ENCODE data around the gene SETSIP.
"Not testable (repeated sequence)": the region's sequence is repeated elsewhere in the genome, so short reads cannot be mapped to it uniquely, and the experiment has no call there.

SETSIP gene, protein sequence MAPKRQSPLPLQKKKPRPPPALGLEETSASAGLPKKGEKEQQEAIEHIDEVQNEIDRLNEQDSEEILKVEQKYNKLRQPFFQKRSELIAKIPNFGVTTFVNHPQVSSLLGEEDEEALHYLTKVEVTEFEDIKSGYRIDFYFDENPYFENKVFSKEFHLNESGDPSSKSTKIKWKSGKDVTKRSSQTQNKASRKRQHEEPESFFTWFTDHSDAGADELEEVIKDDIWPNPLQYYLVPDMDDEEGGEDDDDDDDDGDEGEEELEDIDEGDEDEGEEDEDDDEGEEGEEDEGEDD

DNA sequence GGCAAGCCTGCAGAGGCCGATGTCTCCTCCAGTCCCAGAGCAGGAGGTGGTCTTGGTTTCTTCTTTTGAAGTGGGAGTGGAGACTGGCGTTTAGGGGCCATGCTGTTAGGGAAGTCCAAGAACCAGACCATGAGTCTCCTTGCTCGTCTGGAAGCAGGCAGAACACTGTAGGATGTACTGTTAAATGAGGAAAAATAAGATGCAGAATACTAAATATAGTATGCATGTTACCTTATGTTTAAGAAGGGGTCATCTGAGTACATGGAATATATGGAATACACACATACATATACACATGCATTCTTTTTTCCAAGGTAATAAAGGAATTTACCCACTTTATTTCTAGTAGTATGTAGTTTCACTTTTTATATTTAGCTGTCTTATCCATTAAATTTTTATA lies at the start of gene SETSIP:
Gene SETSIP, minus strand, starts transcription at position 101 of the 400 bp plus-strand sequence. Its CDS starts 0 bp downstream, at position 101.
- DNase-seq: no peak

DNA sequence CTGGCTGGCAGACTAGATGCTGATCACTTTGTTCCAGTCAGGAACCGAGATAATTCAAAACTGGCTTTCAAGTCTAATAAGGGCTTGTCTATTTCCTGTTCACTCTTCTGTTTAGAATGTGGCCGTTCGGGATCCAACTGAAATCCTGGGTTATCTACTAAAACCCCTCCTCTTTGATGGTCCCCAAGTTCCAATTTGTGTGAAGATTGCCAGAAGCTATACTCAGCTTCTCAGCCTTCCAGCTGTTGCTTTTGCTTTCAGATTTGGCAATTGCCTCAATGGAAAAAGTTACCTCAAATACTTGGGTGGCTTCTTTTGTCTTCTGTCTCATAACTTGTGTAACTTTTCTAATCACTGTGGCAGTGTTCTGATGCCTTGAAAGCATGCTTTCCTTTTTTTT lies 48.7 kb upstream of the SETSIP start:
- no peak for DNase-seq

DNA sequence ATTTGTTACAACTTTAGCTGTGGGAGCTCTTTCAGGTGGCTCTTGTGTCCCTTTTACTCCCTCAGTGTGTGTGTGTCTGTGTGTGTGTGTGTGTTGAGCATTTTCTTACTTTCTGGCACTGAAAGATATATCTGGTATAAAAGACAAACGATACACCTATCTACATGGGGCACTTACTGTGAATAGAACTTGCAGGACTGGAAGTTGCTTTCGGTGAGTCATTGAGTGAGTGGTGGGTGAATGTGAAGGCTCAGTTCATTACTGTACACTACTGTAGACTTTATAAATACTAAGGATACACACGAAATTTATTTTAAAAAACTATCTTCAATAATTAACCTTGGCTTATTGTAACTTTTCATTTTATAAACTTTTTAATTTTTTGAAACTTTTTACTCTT lies 43.6 kb upstream of the SETSIP start:
- DNase-seq: no peak

DNA sequence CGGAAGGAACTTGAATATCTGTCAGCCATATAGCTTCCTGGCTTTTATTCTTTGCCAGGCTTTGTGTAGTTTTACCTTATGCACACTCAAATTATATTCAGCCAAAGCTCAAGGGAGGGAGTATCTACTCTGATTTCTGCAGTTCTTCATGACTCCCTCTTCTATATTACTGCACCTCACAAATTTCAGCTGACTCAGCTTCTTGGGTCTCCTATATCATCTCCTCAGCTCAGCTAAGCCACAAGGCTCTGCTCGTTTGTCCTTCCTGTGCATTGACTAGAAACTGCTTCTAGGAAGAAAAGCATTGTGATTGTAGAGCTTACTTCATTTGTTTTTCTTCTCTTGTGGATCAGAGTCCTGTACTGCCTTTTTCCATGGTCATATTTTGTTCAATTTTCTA lies 42.3 kb upstream of the SETSIP start:
- DNase-seq: no peak

DNA sequence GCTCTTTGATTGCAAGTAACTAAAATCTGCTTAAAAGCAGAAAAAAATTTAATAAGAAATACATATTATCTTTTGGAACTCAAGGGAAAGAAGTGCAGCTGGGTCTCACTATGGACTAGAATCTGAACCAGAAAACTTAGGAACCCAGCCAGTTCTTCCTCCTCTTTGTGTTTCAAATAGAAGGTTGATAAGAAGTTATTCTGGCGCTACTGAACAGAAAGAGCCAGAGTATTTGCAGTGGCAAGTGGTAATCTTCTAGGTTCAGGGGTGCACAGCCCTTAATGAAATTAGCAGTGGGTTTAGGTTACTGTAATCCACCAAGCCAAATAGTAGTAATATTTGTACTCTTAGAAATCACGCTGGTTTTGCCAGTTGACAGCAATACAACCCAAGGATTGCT lies 33.4 kb upstream of the SETSIP start:
- DNase-seq: no peak

DNA sequence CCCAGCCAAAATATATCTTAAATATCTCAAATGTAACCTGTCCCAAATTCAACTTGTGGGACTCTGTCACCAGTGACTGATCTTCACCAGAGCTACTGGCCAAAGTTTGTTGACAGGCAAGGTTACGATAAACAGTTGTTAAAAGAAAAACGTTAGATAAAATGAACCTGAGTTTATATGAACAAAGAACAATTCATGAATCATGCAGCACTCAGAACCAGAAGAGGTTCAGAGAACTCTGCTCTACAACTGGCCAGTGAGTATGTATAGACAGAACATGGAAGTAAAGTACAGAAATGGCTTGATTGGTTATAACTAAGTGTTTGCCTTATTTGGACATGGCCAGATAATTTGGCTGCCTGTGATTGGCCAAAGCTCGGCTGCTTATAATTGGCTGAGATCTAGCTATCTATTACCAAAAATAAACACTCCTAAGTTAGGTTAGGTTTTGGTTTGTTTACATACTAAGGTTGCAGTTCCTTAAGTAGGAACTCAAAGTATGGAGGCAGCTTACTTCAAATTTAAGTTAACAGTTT lies 30.4 kb upstream of the SETSIP start:
- no peak for DNase-seq

DNA sequence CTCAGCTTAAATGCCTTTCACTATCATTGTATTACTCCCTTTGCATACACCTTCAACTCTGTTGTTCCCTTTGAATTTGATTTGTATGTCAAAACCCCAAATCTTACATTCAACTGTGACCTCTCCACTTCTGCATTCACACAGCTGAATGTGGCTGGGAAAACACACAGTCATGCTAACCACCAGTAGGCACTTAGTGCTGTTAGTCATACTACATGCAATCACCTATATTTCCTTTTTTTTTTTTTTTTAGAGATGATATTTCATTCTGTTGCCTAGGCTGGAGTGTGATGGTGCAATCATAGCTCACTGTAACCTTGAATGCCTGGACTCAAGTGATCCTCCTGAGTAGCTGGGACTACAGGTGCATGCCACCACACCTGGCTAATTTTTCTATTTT lies 21.1 kb upstream of the SETSIP start:
- DNase-seq: no peak

DNA sequence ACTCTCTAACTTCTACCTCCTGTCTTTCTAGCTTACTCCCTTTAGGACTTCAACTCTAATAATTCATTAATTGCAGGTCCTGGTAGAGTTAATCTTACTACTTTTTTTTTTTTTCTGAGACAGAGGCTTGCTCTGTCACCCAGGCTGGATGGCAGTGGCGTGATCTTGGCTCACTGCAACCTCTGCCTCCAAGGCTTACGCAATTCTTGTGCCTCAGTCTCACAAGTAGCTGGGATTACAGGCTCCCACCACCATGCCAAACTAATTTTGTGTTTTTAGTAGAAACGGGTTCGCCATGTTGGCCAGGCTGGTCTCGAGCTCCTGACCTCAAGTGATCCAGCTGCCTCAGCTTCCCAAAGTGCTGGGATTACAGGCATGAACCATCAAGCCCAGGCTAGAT lies 20.7 kb upstream of the SETSIP start:
- no peak for DNase-seq

DNA sequence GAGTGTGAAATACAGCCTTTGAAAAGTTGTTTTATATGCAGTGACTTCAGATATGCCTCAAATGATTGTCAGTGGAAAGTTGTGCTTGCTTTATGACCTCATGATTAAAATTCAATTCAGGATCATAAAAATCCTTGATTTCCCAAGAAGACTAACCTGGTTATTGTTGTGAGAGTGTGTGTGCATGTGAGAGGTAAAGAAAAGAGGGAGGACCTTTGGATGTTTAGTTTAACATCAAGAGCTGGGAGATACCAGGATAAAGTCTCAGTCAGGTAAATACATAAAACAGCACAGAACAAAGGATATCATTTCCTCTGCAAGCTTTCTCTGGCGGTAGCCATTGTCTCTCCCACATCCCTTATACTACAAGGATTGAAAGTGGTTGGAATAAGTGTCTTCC lies 19.4 kb upstream of the SETSIP start:
- DNase-seq: no peak

DNA sequence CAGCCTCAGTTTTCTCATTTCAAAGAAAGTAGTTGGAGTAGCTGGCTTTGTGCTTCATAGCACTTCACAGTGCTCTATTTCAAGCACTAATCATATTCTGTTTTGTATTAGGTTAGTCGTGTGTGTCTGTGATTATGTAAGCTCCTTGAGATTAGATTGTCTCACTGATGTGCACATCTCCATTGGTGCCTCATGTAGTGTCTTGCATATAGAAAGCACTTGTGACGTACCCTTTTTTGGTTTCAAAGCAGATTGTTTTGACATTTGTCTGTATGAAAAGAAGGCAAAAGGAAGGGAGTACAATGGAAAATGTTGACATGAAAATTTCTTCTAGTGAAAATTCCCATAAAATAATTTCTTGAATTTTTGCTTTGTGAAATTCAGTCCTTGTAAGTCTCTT lies 18.9 kb upstream of the SETSIP start:
- no peak for DNase-seq

DNA sequence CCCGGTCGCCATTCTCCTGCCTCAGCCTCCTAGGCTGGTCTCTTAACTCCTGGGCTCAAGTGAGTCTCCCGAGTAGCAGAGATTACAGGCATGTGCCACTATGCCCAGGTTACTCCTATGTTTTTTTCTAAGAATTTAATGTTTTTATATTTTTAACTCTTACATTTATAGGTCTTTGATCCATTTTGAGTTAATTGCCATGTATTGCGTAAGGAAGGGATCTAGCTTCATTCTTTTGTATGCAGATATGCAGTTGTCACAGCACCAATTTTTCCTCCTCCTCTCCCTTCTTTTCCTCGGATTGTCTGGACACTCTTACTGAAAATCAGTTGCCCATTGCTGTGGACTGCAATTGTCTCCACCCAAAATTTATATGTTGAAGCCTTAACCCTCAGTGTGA lies 16.4 kb upstream of the SETSIP start:
- DNase-seq: no peak

DNA sequence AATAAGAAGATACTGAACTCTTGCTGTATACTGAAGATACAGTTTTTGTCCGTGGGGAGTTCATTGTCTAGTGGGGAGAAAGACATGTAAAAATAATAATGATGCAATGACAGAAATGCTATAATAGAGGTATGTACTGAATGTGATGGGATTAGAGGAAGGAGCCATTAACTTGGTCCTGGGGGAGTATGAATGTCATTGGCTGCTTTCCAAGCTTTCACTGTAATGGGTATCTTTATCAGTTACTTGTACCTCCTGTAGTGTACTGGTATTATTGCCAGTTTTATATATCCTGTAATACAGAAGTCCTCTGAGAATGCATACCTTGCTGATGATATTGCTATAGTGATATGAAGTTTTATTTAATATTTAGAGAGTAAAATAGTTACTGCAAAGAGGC lies 12.3 kb upstream of the SETSIP start:
- DNase-seq: no peak

DNA sequence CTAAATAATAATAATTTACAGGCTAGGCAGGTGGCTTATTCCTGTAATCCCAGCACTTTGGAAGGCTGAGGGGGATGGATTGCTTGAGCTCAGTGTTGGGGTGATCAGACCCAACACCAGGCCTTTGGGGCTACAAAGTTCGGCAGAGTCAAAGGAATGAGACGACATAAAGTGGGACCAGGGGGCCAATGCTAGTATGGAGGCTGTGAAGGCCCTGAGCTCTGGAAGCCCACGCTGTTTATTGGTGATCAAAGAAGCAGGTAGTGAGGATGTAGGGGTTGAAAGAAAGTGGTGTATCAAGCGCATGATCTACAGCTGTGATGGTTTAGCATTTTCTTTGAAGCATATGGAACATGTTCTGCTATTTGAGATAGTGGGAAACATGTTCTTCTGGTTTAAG lies 10.5 kb upstream of the SETSIP start:
- no peak for DNase-seq

DNA sequence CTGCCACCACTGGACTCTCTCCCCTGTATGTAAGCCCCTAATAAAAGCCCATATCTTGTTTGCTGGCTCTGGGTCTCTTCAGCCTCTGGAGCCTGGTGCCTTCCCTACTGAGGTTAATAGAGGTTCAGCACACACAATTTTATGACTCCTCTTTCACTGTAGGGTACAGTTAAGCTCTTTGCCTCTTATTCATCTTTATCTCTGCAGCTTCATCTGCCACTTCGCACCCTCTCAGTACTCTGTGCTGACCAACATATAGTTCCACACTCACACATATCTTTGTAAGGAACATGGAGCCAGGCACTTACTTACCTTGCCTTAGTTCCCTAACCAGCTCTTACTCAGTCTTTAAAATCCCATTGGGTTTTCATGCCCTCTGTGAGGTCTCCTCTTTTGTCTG lies 9.4 kb upstream of the SETSIP start:
- no peak for DNase-seq

DNA sequence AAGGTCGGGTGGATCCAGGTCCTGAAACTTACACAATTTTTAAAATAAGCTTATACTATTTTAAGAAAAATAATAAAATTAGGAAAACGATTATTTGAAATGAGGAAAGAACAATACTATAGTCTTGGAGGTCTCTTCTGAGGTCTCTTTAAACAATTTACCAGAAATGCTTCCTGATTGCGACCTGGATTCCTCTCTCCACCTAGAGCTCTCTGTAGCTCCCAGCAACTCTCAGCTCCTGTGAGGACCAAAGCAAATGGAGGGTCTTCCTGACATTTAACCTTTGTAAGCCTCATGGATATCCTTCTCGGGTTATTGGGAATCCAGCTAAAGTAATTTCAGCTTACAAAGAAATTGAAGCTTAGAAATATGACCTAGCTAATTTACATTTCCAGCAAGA lies 5.8 kb upstream of the SETSIP start:
- no peak for DNase-seq

DNA sequence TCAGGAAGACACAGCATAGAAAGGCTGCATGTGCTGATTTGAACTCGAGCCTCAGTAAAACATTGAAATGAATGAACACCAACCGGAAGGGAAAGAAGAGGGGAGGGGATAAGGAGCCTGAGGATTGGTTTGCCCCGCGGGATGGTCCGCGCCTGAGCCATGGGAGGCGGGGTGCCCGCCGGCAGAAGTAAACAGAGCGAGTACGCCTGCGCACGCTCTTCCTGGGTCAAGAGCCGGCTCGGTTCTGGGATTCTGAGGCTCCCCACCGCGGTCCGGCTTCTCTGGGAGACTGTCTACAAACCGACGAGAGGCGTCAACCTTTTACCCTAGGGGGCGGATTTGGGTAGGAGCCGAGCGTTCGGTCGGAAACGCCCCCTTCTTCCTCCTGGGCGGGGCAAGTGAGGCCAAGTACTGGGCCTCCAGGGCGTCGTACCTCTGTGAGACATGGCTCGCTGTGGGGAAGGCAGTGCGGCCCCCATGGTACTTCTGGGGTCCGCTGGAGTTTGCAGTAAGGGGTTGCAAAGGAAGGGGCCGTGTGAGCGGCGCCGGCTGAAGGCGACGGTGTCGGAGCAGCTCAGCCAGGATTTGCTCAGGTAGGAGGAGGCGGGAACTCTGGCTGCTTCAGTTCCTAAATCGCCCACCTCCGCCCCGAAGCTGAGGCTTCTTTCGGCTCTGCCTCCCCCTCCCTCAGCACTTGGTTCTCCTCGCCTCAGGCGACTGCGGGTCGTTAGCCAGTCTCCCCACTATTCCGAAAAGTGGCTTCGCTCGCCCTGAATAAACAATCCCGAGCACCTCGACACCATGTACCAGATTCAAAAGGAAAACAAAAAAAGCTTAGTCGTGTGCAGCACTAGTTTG lies 5.1 kb upstream of the SETSIP start, which contains the start of gene BTBD8:
Gene BTBD8, plus strand, starts transcription at position 218 of the 858 bp plus-strand sequence. Its CDS starts 227 bp downstream, at position 445.
- DNase-seq: peak; percentile 86

DNA sequence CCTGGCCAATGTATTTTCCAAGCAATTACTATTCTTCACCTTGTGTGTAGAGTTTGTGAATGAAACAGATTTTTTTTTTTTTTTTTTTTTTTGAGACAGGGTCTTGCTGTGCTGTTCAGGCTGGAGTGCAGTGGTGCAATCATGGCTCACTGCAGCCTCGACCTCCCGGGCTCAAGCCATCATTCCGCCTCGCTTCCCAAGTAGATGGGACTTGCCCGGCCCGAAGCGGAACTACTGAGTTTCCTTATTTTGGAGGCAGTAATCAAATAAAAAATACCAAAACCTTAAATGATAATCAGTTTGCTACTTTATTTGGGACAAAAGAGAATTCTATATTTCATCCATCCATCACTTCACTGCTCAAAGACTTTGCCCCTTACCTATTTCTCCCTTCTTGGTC lies 4.2 kb upstream of the SETSIP start:
- no peak for DNase-seq

DNA sequence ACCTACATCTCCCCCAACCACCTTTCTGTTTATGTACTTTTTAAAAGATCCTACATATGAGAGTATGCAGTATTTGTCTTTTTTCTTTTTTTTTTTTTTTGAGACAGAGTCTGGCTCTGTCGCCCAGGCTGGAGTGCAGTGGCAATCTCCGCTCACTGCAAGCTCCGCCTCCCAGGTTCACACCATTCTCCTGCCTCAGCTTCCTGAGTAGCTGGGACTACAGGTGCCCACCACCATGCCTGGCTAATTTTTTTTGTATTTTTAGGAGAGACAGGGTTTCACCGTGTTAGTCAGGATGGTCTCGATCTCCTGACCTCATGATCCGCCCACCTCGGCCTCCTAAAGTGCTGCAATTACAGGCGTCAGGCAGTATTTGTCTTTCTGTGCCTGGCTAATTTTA lies 2.9 kb upstream of the SETSIP start:
- not testable (repeated sequence) for DNase-seq

DNA sequence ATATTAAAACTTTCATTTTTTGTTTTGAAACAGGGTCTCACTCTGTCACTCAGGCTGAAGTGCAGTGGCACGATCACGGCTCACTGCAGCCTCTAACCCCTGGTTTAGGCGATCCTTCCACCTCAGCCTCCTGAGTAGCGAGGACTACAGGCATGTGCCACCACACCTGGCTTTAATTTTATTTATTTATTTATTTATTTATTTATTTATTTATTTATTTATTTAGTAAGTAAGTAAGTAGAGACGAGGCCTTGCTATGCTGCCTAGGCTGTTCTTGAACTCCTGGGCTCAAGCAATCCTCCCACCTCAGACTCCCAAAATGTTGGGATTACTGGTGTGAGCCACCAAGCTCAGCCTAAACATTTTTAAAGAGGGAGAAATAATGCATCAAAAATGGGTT lies 1.2 kb upstream of the SETSIP start:
- no peak for DNase-seq

DNA sequence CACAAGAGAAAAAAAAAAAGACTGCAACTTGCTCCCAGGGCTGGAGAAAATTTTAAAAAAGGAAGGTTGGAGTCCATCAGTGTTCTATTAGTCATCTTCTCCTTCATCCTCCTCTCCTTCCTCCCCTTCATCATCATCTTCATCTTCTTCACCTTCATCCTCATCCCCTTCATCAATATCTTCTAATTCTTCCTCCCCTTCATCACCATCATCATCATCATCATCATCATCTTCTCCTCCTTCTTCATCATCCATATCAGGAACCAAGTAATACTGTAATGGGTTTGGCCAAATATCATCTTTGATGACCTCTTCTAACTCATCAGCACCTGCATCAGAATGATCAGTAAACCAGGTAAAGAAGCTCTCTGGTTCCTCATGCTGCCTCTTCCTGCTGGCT lies 765 bp downstream of the SETSIP start:
- DNase-seq: not testable (repeated sequence)

DNA sequence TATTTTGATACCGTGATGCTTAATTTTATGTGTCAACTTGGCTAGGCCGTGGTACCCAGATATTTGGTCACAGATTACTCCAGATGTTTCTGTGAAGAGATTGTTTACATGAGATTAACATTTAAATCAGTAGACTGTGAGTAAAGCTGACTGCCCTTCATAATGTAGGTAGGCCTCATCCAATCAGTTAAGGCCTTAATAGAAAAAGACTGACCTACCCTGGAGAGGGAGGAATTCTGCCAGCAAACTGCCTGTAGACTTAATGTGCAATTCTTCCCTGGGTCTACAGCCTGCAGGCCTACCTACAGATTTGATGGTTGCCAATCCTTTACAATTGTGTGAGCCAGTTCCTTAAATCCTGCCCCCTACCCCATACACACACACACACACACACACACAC lies 4.3 kb downstream of the SETSIP start:
- DNase-seq: no peak

DNA sequence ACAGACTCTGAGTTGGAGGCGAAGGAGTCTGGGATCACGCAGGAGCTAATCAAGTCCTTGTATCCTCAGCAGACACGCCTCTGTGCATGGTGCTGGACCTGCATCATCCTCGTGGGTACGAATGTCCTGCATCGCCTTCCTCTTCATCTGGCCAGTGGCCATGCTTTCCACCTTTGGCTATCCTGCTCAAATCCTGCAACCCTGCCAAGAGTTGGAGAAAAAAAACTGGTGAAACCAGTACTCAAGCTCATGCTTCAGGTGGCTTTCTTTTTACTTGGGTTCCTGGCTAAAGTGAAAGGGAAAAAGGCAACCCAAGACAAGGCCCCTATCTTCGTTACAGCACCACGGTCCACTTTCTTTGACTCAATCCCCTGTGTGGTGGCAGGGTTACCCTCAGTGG lies 8.9 kb downstream of the SETSIP start:
- DNase-seq: no peak

DNA sequence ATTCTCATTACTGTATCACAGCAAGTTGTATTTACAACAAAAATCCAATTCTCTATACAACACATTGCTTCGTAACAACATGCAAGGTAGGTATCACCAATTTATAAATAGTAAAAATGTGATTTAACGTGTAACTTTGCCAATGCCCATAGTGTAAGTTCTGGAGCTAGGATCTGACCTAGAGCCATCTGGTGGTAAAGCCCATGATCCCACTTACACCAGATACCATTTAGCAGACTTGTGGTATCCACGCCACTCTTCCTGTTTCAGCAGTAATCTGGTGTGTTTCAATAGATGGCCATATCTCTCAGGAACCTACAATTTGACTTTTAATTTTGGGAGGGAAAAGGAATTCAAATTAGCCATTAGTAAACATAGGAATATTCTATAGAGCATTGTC lies 10.2 kb downstream of the SETSIP start:
- no peak for DNase-seq

DNA sequence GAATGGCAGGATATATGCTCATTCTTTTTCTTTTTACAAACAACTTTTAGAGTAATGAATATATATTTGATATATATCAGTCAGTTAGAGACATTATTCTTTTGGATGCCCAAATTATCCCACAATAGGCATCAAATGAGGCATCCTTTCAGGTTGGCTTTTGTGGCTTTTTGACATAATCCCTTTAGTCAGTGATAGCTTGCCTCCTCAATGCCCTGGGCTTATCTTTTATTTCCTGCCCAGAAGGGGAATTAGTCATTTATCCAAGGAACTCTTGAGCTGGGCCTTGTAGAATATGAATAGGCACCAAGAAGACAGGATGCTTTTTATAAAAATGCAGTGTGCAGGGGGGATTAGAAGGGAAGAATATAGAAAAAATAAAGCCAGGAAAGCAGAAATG lies 23.3 kb downstream of the SETSIP start:
- no peak for DNase-seq
